Endothelial cell of umbilical vein (primary cell): ENCODE measurements around the gene MYO16. TPM values are rescaled to one million over a fixed set of nuclear protein-coding genes. Genes with fewer than 3 reads are reported as not detected.

Experiments
- BruUV-seq: library from RNA; stranded (reverse); fragments of 400-500 nt; replicated peaks from 2 replicates; lab custom pipeline; 2021; lab: Mats Ljungman, UMichigan
- CTCF ChIA-PET: fragments of 300-600, 350-600 bp; sonication (Branson Sonifier 250); formaldehyde crosslinking; loops from one replicate; lab custom pipeline; 2021; ENCODE audit warnings: antibody characterized with exemption, inconsistent platforms; lab: Charles Lee
- POLR2A ChIA-PET: fragments of 300-600, 350-600 bp; sonication (Branson Sonifier 250); formaldehyde crosslinking; loops from one replicate; lab custom pipeline; 2021; ENCODE audit warnings: antibody characterized with exemption, inconsistent platforms; lab: Charles Lee
- DNase-seq: peaks from one replicate; pipeline ENCODE4 v3.0.0-alpha.2; 2011; ENCODE audit warnings: low read depth, low spot score
- FAIRE-seq: peaks from 2 replicates; lab custom pipeline; 2011; peaks lifted over from hg19 to GRCh38; lab: Jason Lieb, UNC
- H2AFZ ChIP-seq: 2 replicates; pipeline ENCODE4 v1.6.0; 2012; ENCODE audit warnings: low read depth, low read length, control low read depth, inconsistent platforms
- H3K27ac ChIP-seq: 2 replicates; pipeline ENCODE4 v1.5.1; 2011; ENCODE audit warnings: low read depth, mild to moderate bottlenecking, control low read depth, low read length, moderate library complexity; ENCODE audit not compliant: insufficient read depth
- H3K27me3 ChIP-seq, 2 experiments: 2 replicates each; pipeline versions ENCODE4 v1.6.0 to v1.6.1; 2011; ENCODE audit warnings: low read length in 2 of 2, mixed read lengths in 1 of 2; ENCODE audit not compliant: control insufficient read depth in 2 of 2, insufficient read depth in 2 of 2
- H3K36me3 ChIP-seq, 2 experiments: 2 replicates in 1 of 2; 3 replicates in 1 of 2; pipeline ENCODE4 v1.5.1; 2011; ENCODE audit warnings: low read length in 2 of 2, mild to moderate bottlenecking in 1 of 2, moderate library complexity in 1 of 2; ENCODE audit not compliant: control insufficient read depth in 2 of 2, insufficient read depth in 2 of 2; ENCODE audit errors: extremely low read depth in 1 of 2
- H3K4me1 ChIP-seq: 3 replicates; pipeline ENCODE4 v1.5.1; 2011; ENCODE audit warnings: mild to moderate bottlenecking, low read length; ENCODE audit not compliant: control insufficient read depth, insufficient read depth; ENCODE audit errors: extremely low read depth
- H3K4me2 ChIP-seq: 2 replicates; pipeline ENCODE4 v1.6.1; 2011; ENCODE audit warnings: low read length, control low read depth, mixed read lengths; ENCODE audit not compliant: insufficient read depth
- H3K4me3 ChIP-seq, 3 experiments: fragments of 200-600 bp in 1 of 3; sonication (generic), shearing (Covaris generic) in 1 of 3; replicated peaks in 1 of 3; 2 replicates each; pipeline ENCODE4 v1.5.1; 2011 to 2016; ENCODE audit warnings: control low read depth in 3 of 3, low read length in 3 of 3, mild to moderate bottlenecking in 2 of 3, inconsistent platforms in 1 of 3, low read depth in 1 of 3, moderate library complexity in 1 of 3; ENCODE audit not compliant: insufficient read depth in 1 of 3
- H3K79me2 ChIP-seq: 2 replicates; pipeline ENCODE4 v1.6.0; 2012; ENCODE audit warnings: low read length, inconsistent platforms; ENCODE audit not compliant: control insufficient read depth, insufficient read depth
- H3K9ac ChIP-seq: replicated peaks from 2 replicates; pipeline ENCODE3; 2011; ENCODE audit warnings: low read length, control low read depth; ENCODE audit not compliant: insufficient read depth; ENCODE audit errors: extremely low read depth
- H3K9me1 ChIP-seq: replicated peaks from 3 replicates; pipeline ENCODE4 v1.6.0; 2011; ENCODE audit warnings: mild to moderate bottlenecking, low read length; ENCODE audit not compliant: control insufficient read depth, insufficient read depth; ENCODE audit errors: extremely low read depth
- H3K9me3 ChIP-seq: replicated peaks from 2 replicates; pipeline ENCODE4 v1.5.1; 2012; ENCODE audit warnings: low read length, inconsistent platforms; ENCODE audit not compliant: control insufficient read depth, insufficient read depth
- H4K20me1 ChIP-seq: replicated peaks from 2 replicates; pipeline ENCODE3; 2011; ENCODE audit warnings: mild to moderate bottlenecking, low read length; ENCODE audit not compliant: control insufficient read depth, insufficient read depth; ENCODE audit errors: extremely low read depth
- CTCF ChIP-seq, 2 donors: IDR thresholded peaks; 1 replicate in 1 of 2; 2 replicates in 1 of 2; pipeline ENCODE4 v1.5.1; 2011; ENCODE audit warnings: low read length in 2 of 2, mild to moderate bottlenecking in 2 of 2, moderate library complexity in 2 of 2, control low read depth in 1 of 2, inconsistent platforms in 1 of 2, low read depth in 1 of 2; ENCODE audit not compliant: insufficient read depth in 1 of 2; ENCODE audit errors: extremely low read depth in 1 of 2
- EZH2 ChIP-seq: IDR thresholded peaks from 2 replicates; pipeline ENCODE4 v1.6.1; 2012; ENCODE audit warnings: borderline replicate concordance, low read depth, mild to moderate bottlenecking, moderate library complexity, low read length, inconsistent platforms; ENCODE audit not compliant: severe bottlenecking
- FOS ChIP-seq: IDR thresholded peaks from 2 replicates; pipeline ENCODE4 v1.6.1; 2011; ENCODE audit warnings: mild to moderate bottlenecking, low read length, moderate library complexity, borderline replicate concordance; ENCODE audit not compliant: insufficient read depth
- GATA2 ChIP-seq: IDR thresholded peaks from 2 replicates; pipeline ENCODE4 v1.7.0; 2011; ENCODE audit warnings: low read depth, mild to moderate bottlenecking, moderate library complexity, mixed read lengths, low read length; ENCODE audit not compliant: insufficient read length, insufficient read depth
- JUN ChIP-seq: IDR thresholded peaks from 2 replicates; pipeline ENCODE4 v1.6.1; 2011; ENCODE audit warnings: borderline replicate concordance, low read depth; ENCODE audit not compliant: insufficient read length, insufficient read depth
- MAX ChIP-seq: IDR thresholded peaks from 2 replicates; pipeline ENCODE4 v1.6.1; 2011; ENCODE audit not compliant: insufficient read depth, insufficient read length
- MYC ChIP-seq: IDR thresholded peaks from one replicate; pipeline ENCODE4 v1.6.1; 2011; ENCODE audit warnings: mild to moderate bottlenecking, low read depth, low read length
- POLR2A ChIP-seq: IDR thresholded peaks from 2 replicates; pipeline ENCODE4 v1.6.1; 2012; ENCODE audit warnings: low read depth, mild to moderate bottlenecking, control low read depth, low read length
- POLR2AphosphoS5 ChIP-seq: IDR thresholded peaks from 2 replicates; pipeline ENCODE4 v1.6.1; 2012; ENCODE audit warnings: low read depth, mild to moderate bottlenecking, control low read depth, low read length, moderate library complexity; ENCODE audit not compliant: insufficient read depth
- dilution Hi-C: fragments of 300-500 bp; cut with MboI; formaldehyde crosslinking; loops from one replicate; pipeline ENCODE4 v1.15.0; 2019; ENCODE audit warnings: low sequenced_read_pairs; ENCODE audit not compliant: extremely low pct_ligation_motif_present
- intact Hi-C: fragments of 100-400 bp; cut with micrococcal nuclease; formaldehyde crosslinking; loops from one replicate; pipeline ENCODE4 v1.10.0; 2022
- polyA plus RNA-seq, 4 experiments: library from polyadenylated mRNA; depleted of rRNA in 3 of 4; stranded (reverse) in 3 of 4; unstranded in 1 of 4; fragments of >200 nt; gene quantifications; 2 replicates each; pipeline versions ENCODE4 v1.2.1 to v1.2.3, GENCODE V29; 2011 to 2012; ENCODE audit warnings: missing spikeins in 1 of 4
- total RNA-seq: library from RNA; stranded (reverse); gene quantifications from 2 replicates; pipeline ENCODE4 v1.2.3, GENCODE V29; 2021

MYO16 gene
- total and polyA plus RNA-seq, 2 donors (not counting 3 experiments of a cell fraction or from before 2014, with no cell fraction given), result 0.03 to 0.04 TPM

GRCh38 chr13:109113427-109113826 is 484.0 kb downstream of the MYO16 start:
- intact Hi-C loops, result no loop called here
- Histone ChIP-seq H2AFZ (no peak overlapping the region), H3K27ac (no peak overlapping the region), H3K9me3 (no peaks in the 10 kb centered on the region), H3K27me3 (no peaks in the 10 kb centered on the region), H3K36me3 (no peaks in the 10 kb centered on the region), H3K4me1 (no peaks in the 10 kb centered on the region), H4K20me1 (no peaks in the 10 kb centered on the region), H3K4me2 (no peak overlapping the region), H3K9me1 (no peaks in the 10 kb centered on the region), H3K79me2 (no peaks in the 10 kb centered on the region), H3K4me3 (no peak overlapping the region), H3K9ac (no peak overlapping the region)
- FAIRE-seq (no peak), DNase-seq (no peak)
- no peak for TF ChIP-seq POLR2AphosphoS5
- TF ChIP-seq CTCF (IDR thresholded peaks at IDR 0.05; ENCODE audit: extremely low read depth in 1 of 2, insufficient read depth in 1 of 2, low read depth in 1 of 2, low read length in 2 of 2), result no peak
- TF ChIP-seq FOS, result no peak
- TF ChIP-seq EZH2, result no peak
- dilution Hi-C loops, result no loop called here
- ChIA-PET CTCF (interaction anchor here (1.2 kb wide), 1 partner anchor 672 kb away, joined by 3 read pairs; no protein-coding TSS in a partner anchor), POLR2A (no interaction called here)
- BruUV-seq, result no TSS peak

- no peak overlapping the region for H3K9ac ChIP-seq
- FAIRE-seq (no peak), DNase-seq (no peak)
- no peaks in the 10 kb centered on the region for H3K36me3 ChIP-seq
- CTCF ChIA-PET, result interaction anchor here (1.2 kb wide), 1 partner anchor 671 kb away, joined by 3 read pairs; no protein-coding TSS in a partner anchor
- dilution Hi-C loops, result no loop called here
- BruUV-seq, result no TSS peak
- H3K9me3 ChIP-seq, result no peaks in the 10 kb centered on the region
- no peak overlapping the region for H3K27ac ChIP-seq
- no peaks in the 10 kb centered on the region for H4K20me1 ChIP-seq
- TF ChIP-seq MYC, result no peak
- TF ChIP-seq MAX, result no peak
- no peak for TF ChIP-seq GATA2
- TF ChIP-seq POLR2A, result no peak
- TF ChIP-seq FOS, result no peak
- TF ChIP-seq CTCF (IDR thresholded peaks at IDR 0.05; ENCODE audit: extremely low read depth in 1 of 2, insufficient read depth in 1 of 2, low read depth in 1 of 2, low read length in 2 of 2), result no peak
- no peak for TF ChIP-seq POLR2AphosphoS5
- no peak for TF ChIP-seq JUN
- no peak for TF ChIP-seq EZH2
- no peak overlapping the region for H3K4me2 ChIP-seq
- no peaks in the 10 kb centered on the region for H3K79me2 ChIP-seq
- no peak overlapping the region for H3K4me3 ChIP-seq
- H2AFZ ChIP-seq, result no peak overlapping the region
- H3K4me1 ChIP-seq, result no peaks in the 10 kb centered on the region
- intact Hi-C loops, result no loop called here
- no peaks in the 10 kb centered on the region for H3K9me1 ChIP-seq
- no peaks in the 10 kb centered on the region for H3K27me3 ChIP-seq
- POLR2A ChIA-PET, result no interaction called here
These were observed 484.8 kb downstream of the MYO16 start for GRCh38 chr13:109114162-109114561.
